Activated CD8-positive, alpha-beta memory T cell treated with anti-CD3 and anti-CD28 coated beads, Interleukin-2, amount 50 U/mL, for 24 hours (primary cell): ENCODE measurements around the gene IL22RA1.

Experiments
- DNase-seq: peaks from one replicate; pipeline ENCODE4 v3.0.0-alpha.2; 2020; ENCODE audit errors: extremely low read depth

IL22RA1 gene

GRCh38 chr1:24138476-24139221 lies 4.3 kb downstream of the IL22RA1 start:
- DNase-seq = no peak

GRCh38 chr1:24136956-24137539 lies 5.9 kb downstream of the IL22RA1 start:
- no peak for DNase-seq

GRCh38 chr1:24134376-24134775 lies 8.6 kb downstream of the IL22RA1 start:
- no peak for DNase-seq

- no peak for DNase-seq
Observed at GRCh38 chr1:24133819-24134218, 9.1 kb downstream of the IL22RA1 start.

GRCh38 chr1:24130385-24130784 lies 12.6 kb downstream of the IL22RA1 start:
- no peak for DNase-seq

GRCh38 chr1:24127801-24128363 lies 15.1 kb downstream of the IL22RA1 start:
- no peak for DNase-seq

GRCh38 chr1:24127134-24127800 lies 15.7 kb downstream of the IL22RA1 start:
- DNase-seq = no peak

- no peak for DNase-seq
Observed at GRCh38 chr1:24126672-24127023, 16.3 kb downstream of the IL22RA1 start.

- DNase-seq = no peak
Observed at GRCh38 chr1:24126018-24126671, 16.8 kb downstream of the IL22RA1 start.

- DNase-seq = no peak
Observed at GRCh38 chr1:24125456-24125855, 17.5 kb downstream of the IL22RA1 start.

GRCh38 chr1:24124980-24125379 lies 18.0 kb downstream of the IL22RA1 start:
- DNase-seq = no peak

GRCh38 chr1:24123611-24124010 lies 19.3 kb downstream of the IL22RA1 start:
- no peak for DNase-seq

- DNase-seq = no peak
Observed at GRCh38 chr1:24122776-24123175, 20.2 kb downstream of the IL22RA1 start.

GRCh38 chr1:24121406-24121805 lies 21.5 kb downstream of the IL22RA1 start:
- DNase-seq = no peak

GRCh38 chr1:24120965-24121364 lies 22.0 kb downstream of the IL22RA1 start:
- DNase-seq = no peak

GRCh38 chr1:24119859-24120756 lies 22.8 kb downstream of the IL22RA1 start:
- DNase-seq = no peak

- no peak for DNase-seq
Observed at GRCh38 chr1:24119489-24119858, 23.5 kb downstream of the IL22RA1 start.

GRCh38 chr1:24118410-24119242 lies 24.3 kb downstream of the IL22RA1 start:
- DNase-seq = no peak

- DNase-seq = no peak
Observed at GRCh38 chr1:24117722-24118409, 25.1 kb downstream of the IL22RA1 start.

- DNase-seq = no peak
Observed at GRCh38 chr1:24117132-24117531, 25.8 kb downstream of the IL22RA1 start.
